OCI-M1 (cell line): ENCODE data around the gene AP3S2.
"Not testable (repeated sequence)": the region's sequence is repeated elsewhere in the genome, so short reads cannot be mapped to it uniquely, and the experiment has no call there.

ENCODE experiments used
- DNase-seq: peaks from one replicate; lab custom pipeline; 2025; lab: John Stamatoyannopoulos, UW

The AP3S2 gene

GRCh38 chr15:89834465-89835175 is 59.2 kb downstream of the AP3S2 start:
- not testable (repeated sequence) for DNase-seq

- DNase-seq = no peak
Observed at GRCh38 chr15:89833966-89834365, 59.8 kb downstream of the AP3S2 start.

- no peak for DNase-seq
Observed at GRCh38 chr15:89830639-89831038, 63.2 kb downstream of the AP3S2 start.

GRCh38 chr15:89829616-89830440 is 64.0 kb downstream of the AP3S2 start:
- no peak for DNase-seq

DNA sequence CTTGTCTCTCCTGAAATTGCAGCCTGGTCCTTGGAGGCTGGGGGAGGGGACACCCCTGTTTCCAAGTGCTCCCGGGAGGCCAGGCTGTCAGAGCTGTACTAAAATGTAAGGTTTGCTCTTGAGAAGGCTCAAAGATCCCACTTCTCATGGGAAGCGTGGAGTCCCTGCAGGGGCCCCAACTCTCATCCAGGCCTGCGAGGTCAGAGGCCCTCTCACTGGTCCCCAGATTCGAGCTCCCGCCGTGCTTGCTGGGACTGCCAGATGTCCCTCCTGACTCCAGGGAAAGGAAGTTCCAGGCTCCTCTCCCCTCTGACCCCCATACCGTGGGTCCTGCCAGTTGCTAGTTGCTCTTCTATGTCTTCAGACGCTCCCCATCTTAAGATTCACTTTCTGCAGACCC is 64.6 kb downstream of the AP3S2 start:
- no peak for DNase-seq

DNA sequence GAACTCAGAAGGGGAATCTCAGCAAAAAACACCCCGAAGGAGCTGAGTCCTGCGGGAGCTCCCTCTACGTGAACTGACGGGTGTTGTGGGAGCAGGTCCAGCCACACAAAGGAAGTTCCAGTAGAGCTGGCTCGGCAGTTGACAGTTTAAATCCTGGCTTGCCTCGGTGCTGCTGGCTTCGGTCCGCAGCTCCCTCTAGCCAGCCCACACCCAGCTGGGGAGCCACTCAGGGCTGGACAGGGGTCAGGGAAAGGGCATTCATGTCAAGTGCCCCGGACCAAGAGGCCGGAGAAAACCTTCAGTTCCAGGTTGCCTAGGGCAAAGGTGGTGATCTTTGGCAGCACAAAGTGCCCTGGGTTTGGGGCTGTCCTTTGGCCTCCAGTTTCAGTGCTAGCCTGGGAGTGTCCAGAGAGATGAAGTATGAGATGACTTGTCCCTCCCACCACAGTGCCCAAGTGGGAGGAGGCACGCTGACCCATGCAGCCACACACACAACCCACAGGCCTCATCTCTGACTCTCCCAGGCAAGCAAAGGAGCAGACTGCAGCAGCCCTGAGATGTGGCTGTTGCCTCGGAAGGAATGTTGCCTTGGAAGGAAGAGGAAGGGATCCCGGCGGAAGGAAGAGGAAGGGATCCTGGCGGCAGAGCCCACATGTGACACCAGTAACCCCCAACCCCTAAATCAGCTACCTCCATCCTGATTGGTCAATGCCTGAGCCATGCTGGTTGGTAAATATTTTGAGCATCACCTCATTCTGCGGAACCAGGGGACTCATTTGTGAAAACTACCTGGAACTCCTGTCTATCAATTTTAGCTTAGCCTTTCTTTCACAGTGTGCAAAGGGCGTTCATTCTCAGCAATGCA is 65.3 kb downstream of the AP3S2 start:
- no peak for DNase-seq

DNA sequence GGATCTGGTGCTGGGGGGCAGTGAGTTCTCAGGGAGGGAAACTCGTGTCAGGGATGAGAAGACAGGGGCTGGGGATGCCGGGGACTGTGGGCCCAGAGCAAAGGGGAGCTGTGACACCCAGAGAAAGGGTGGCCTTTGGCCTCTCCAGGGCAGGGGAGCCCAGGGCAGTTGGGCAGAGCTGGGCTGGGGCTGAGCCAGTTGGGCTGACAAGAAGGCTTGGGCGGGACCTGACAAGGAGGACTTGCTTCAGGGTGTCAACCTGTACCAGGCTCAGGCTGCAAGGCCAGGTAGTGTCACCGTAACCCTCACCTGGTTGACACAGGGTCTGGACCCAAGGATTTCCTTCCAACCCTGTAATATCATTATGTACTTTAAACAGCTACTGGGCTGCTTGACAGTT is 66.0 kb downstream of the AP3S2 start:
- no peak for DNase-seq

DNA sequence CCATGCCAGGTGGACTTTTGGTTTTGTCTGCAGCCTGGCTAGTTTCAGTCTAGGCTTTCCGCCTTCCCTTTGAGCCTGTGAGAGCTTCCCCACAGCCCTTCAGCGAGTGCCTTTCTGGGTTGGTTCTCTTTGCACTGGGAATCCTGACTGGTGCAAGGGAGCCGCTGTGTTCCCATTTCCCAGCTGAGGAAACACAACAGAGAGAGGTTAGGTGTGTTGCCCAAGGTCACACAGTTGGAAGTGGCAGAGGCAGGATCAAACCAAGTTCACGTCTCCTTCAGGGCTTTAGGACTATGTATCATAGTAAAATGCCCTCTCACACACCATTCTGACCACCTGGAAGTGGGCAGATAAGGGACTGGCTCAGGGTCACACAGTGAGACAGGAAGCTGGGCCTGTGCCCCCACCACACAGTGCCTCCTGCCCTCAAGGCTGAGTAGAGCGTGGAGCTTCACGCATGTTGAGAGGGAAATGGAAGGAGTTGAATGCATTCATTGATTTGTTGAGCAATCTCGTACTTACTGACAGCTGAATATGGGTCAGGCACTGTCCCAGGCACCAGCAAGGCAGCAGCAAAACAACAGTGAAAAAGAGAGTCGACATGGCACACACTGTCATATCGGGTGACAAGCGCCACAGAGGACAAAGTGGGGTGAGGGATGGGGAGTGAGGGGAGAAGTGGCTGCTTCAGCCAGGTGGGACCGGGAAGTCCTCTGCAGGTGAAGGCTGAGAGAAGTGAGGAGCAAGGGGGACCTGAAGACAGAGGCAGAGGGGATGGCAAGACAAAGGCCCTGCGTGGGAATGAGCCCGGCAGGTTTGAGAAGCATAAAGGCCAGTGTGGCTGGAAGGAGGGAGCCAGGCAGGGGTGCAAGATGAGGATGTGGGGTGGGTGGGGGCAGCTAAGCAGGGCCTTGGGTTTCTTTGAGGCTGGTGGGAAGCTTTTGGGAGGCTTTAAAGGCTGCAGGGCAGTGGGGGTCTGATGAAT is 66.8 kb downstream of the AP3S2 start:
- no peak for DNase-seq

DNA sequence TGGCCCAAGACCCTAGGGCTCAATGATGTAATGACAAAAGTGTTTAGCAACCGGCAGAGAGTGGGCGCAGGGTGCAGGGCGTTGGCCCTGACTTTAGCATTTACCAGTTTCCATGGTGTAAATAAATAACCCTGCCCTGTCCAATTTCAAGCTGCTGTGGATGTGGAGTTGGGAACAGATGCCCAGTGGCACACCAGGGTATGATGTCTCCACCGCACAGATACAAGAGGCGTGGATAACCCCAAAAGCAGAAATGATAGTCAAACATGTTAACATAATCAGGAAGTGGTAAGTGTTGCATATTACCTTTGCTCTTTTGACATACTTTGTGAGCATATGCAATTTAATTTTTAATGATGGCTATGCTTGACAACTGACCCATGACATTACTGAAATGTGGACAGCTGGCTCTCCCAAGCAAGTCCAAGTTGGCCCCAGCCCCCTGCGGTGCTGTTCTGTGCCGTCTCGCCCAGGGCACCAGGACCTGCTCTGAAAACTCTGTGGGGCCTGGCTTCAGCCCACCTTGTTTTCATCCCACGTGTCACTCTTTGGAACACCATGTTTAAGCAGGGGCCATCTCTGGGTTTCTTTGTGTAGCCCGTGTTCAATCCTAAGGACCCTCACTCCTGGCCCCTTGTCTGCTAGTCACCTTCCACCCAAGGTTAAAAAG is 68.4 kb downstream of the AP3S2 start:
- no peak for DNase-seq

GRCh38 chr15:89824607-89824867 is 69.3 kb downstream of the AP3S2 start:
- DNase-seq = no peak

DNA sequence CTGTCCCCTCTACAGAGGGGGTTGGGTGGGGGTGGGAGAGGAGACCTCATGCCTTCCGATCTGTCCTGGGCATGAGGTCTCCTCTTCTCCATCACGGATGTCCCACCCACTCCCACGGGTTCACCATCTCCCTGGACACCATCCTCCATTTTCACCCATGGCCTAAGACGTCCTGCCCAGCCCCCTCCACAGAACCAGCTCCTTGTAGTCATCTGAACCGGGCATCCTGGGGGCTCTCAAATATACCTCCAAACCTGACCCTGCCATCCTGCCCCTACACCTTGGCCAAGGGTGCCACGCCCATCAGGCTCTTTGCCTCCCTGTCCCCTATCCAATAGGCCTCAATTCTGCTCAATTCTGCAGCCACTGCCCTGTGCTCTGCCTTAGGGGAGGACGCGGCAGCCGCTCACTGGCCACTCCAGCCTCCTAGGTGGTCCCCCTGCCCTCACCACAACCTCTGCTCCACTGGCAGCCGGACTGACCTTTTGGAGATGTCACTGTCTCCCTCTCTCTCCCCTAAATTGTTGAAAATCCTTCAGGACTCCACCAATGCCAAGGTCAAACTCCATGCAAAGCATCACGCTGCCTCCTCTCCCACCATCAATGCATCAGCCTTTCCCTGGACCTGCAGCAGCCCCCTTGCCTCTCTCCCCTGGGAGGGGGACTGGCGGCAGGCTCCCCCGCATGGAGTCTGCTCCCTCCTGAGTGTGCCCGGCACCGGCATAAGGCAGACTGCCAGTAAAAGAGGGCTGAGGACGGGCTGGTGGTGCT is 69.8 kb downstream of the AP3S2 start:
- no peak for DNase-seq

DNA sequence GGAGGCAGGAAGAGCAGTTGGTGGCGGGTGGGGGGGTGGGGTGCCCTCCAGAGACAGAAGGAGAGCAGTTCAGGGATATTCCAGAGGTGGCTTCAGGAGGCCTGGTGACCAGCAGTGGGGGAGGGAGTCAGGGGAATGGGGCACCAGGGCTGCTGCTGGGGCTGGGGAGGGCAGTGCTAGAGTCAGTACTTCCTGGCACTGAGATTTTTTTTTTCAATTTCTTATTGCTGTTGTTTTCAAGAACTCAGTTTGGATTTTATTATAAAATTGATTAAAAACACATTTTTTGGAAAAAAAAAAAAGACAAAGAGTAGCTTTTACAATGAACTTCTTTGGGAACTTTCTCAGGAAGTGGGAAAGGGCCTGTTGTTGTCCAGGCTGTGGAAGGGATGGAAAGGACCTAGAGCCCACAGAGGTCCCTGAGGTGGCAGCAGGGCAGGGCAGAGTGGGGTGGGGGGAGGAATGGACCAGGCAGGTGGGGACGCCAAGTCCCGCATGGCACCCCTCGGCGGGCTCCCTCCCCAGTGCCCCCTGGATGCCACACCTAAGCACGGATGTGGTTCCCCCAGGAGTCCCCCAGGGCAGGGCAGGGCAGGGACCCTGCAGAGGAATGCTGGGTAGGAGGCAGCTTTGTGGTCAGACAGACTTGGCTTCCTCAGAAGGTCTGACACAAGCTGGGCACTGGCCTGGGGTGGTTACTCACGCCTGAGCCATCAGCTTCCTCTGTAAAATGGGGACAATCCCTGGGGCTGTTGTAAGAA is 70.7 kb downstream of the AP3S2 start:
- no peak for DNase-seq

DNA sequence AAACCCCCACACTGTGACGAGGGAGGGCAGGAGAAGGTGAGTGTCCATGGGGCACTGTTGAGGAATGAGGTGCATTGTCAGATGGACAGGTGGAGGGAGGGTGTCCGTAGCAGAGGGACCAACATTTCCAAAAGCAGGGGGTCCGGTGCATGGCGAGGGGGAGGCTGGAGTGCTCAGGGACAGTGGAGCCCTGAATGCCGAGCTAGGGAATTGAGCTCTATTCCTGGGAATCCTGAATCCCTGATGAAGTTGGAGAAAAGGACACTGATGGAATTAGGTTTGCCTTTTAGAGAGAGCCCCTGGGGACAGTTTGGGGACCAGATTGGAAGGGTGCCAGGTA is 71.2 kb downstream of the AP3S2 start:
- DNase-seq = no peak

DNA sequence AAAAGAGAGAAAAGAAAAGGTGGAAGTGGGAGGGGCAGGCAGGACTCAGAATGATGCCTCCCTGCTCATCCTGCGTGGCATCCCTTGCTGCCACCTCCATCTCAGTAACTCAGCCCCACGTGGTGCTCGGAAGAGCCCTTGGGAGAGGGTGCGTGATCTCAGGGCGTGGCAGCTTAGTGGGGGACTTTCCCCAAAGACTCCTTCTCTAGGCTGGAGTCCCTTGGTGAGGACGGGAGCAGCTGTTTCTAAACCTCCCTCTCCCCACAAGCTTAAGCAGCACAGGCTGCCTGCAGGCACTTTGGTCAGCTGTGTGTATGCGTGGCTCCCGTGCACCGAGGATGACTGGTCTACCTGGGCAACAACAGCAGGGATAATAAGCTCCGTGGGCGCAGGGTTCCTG is 71.8 kb downstream of the AP3S2 start:
- no peak for DNase-seq

DNA sequence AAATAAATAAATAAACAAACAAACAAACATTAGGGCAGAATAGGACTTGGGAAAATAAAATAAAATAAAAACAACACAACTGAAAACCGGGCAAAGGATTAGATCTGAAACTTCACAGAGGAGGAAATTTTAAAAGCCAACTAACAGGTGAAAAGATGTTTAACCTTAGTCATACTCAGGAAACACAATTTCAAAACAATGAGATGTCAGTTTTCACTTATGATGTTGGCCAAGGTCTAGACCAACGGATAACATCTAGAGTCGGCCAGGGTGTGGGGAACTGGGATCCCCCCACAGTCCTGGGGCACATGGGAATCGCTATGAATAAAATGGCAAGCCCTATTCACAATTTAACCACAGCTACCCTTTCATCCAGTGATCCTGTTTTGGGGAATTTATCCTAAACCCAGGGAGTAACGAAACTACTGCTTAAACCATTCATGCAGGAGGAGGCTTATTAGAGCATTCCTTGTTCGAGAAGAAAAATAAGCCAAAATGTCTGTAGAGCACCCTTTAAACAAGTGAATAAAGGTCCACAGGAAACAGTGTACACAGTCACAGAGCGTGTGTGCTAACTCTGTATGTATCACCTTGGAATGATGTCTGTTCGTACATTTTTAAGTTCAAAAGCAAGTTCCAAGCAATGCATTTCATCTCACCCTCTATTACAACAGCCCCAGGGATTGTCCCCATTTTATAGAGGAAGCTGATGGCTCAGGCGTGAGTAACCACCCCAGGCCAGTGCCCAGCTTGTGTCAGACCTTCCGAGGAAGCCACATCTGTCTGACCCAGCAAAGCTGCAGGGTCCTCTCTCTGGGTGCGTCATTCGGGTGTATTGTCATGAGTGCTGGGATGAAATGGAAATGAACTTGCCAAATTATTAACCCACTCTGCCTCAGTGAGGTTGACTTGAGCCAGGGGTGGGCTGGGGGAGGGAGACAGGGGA is 72.9 kb downstream of the AP3S2 start:
- no peak for DNase-seq

GRCh38 chr15:89818287-89818686 is 75.5 kb downstream of the AP3S2 start:
- DNase-seq = no peak

DNA sequence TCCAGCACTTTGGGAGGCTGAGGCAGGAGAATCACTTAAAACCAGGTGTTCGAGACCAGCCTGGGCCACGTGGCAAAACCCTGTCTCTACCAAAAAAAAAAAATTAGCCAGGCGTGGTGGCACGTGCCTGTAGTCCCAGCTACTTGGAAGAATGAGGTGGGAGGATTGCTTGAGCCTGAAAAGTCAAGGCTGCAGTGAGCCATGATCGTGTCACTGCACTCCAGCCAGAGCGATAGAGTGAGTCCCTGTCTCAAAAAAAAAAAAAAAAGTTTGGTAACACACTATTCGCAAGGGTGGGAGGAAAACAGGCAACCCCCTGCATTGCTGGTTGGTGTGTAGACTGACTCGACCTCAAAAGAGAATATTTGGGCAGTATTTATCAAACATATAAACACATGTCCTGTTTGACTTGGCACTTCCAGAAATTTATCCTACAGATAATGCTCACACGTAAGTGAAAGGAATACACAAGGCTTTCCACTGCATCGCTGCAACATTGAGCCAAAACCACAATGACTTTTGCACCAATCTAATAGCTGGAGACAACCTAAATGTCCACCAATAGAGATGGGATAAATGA is 76.0 kb downstream of the AP3S2 start:
- DNase-seq = no peak

DNA sequence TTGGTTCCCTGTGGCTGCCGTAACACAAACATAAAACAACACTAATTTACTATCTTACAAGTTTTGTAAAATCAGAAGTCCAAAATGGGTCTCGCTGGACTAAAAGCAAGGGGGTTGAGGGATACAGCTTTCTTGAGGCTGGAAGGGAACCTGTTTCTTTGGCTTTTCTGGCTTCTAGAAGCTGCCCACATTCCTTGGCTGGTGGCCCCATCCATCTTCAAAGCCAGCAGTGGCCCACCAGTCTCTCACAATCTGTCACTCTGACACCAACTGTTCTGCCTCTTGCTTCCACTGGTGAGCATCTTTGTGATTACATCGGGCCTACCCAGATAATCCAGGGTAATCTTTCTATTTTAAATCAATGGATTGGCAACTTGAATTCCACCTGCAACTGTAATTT is 78.0 kb downstream of the AP3S2 start:
- no peak for DNase-seq
